ENCODE measurements around the gene HERC2. TPM values are rescaled to one million over a fixed set of nuclear protein-coding genes. Genes with fewer than 3 reads are reported as not detected.

The HERC2 gene
- polyA plus RNA-seq, 3 donors from 2014 or later: 4.8 to 13.9 (median 7.6) TPM

Other genes with a start within 250 kb of the HERC2 start
- gene OCA2, start 222.9 kb downstream of the HERC2 start, polyA plus RNA-seq: under 1 TPM in 1 of 3 donors, not detected in 2; 0.50 TPM
- not detected for gene GOLGA6L24, start 35.9 kb upstream of the HERC2 start, polyA plus RNA-seq
- gene GOLGA8F, start 56.5 kb upstream of the HERC2 start, polyA plus RNA-seq: not detected
- not detected for gene GOLGA8G, start 210.8 kb upstream of the HERC2 start, polyA plus RNA-seq
- not detected for gene GOLGA6L25, start 231.4 kb upstream of the HERC2 start, polyA plus RNA-seq

Data from immature natural killer cell (primary cell).